ENCODE measurements around the gene OAF. TPM values are rescaled to one million over a fixed set of nuclear protein-coding genes. Genes with fewer than 3 reads are reported as not detected.
"Not testable (repeated sequence)": the region's sequence is repeated elsewhere in the genome, so short reads cannot be mapped to it uniquely, and the experiment has no call there.

The OAF gene
- polyA plus RNA-seq, 1 donor, result 195 TPM

- Histone ChIP-seq H3K27me3 (ENCODE audit: control insufficient read depth, insufficient read depth, low read length) (no peaks in the 10 kb centered on the region), H3K36me3 (ENCODE audit: control insufficient read depth, insufficient read depth, low read length) (no peaks in the 10 kb centered on the region), H3K4me3 (ENCODE audit: low read length) (no peak overlapping the region), H3K9me3 (ENCODE audit: control insufficient read depth, low read depth, low read length) (no peaks in the 10 kb centered on the region), H3K27ac (ENCODE audit: low read length) (no peak overlapping the region), H3K4me1 (ENCODE audit: control insufficient read depth, insufficient read depth, low read length) (no peaks in the 10 kb centered on the region)
- DNase-seq, result no peak
- no CpG with 5 or more reads among the region's 5 CpGs for WGBS (ENCODE audit: insufficient coverage, low lambda C conversion rate)
Measured at GRCh38 chr11:120271672-120272071, 60.8 kb downstream of the OAF start.

DNA sequence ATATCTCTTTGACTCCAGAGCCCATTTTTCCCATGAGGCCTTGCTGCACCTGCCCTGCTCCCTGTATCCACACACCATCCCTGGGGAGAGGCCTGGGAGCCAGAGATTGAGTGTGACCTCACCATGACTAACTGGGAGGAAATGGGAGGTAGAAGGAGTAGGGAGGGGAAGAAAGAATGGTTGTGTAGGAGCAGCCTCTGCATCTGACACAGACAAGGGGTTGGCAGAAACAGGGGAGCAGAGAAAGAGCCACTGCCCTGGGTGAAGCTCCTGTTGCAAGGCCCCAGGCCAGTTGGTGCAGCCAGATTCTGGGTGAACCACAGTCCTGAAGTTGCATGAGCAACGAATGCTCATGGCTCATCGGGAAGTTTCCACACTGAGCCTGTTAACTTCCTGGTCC lies 61.5 kb downstream of the OAF start:
- Histone ChIP-seq H3K4me3 (ENCODE audit: low read length) (no peak overlapping the region), H3K27ac (ENCODE audit: low read length) (no peak overlapping the region), H3K4me1 (ENCODE audit: control insufficient read depth, insufficient read depth, low read length) (no peaks in the 10 kb centered on the region), H3K36me3 (ENCODE audit: control insufficient read depth, insufficient read depth, low read length) (no peaks in the 10 kb centered on the region), H3K27me3 (ENCODE audit: control insufficient read depth, insufficient read depth, low read length) (no peaks in the 10 kb centered on the region), H3K9me3 (ENCODE audit: control insufficient read depth, low read depth, low read length) (no peaks in the 10 kb centered on the region)
- no peak for DNase-seq
- WGBS (ENCODE audit: insufficient coverage, low lambda C conversion rate), result no CpG with 5 or more reads among the region's 2 CpGs

GRCh38 chr11:120273432-120273831 lies 62.6 kb downstream of the OAF start:
- H3K4me3 ChIP-seq (ENCODE audit: low read length), result no peak overlapping the region
- H3K4me1 ChIP-seq (ENCODE audit: control insufficient read depth, insufficient read depth, low read length), result no peaks in the 10 kb centered on the region
- WGBS (ENCODE audit: insufficient coverage, low lambda C conversion rate), result no CpG with 5 or more reads among the region's 2 CpGs
- no peak overlapping the region for H3K27ac ChIP-seq (ENCODE audit: low read length)
- H3K9me3 ChIP-seq (ENCODE audit: control insufficient read depth, low read depth, low read length), result no peaks in the 10 kb centered on the region
- no peaks in the 10 kb centered on the region for H3K36me3 ChIP-seq (ENCODE audit: control insufficient read depth, insufficient read depth, low read length)
- no peak for DNase-seq
- H3K27me3 ChIP-seq (ENCODE audit: control insufficient read depth, insufficient read depth, low read length), result no peaks in the 10 kb centered on the region

DNA sequence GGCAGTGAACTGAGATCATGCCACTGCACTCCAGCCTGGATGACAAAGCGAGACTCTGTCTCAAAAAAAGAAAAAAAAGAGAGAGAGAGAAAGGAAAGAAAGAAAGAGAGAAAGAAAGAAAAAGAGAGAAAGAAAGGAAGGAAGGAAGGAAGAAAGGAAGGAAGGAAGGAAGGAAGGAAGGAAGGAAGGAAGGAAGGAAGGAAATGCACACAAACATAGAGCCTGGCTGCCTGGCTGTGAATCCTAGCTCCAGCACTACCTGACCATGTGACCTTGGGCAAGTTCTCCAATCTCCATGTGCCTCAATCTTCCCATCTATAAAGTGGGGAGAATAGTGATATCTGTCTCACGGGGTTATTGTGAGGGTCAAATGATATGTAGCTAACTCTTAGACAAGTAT lies 63.1 kb downstream of the OAF start:
- 100% methylated on average over 1 of the region's 2 CpGs for WGBS (ENCODE audit: insufficient coverage, low lambda C conversion rate)
- H3K9me3 ChIP-seq (ENCODE audit: control insufficient read depth, low read depth, low read length); DNase-seq; H3K36me3 ChIP-seq (ENCODE audit: control insufficient read depth, insufficient read depth, low read length); H3K4me3 ChIP-seq (ENCODE audit: low read length); H3K27me3 ChIP-seq (ENCODE audit: control insufficient read depth, insufficient read depth, low read length); H3K4me1 ChIP-seq (ENCODE audit: control insufficient read depth, insufficient read depth, low read length); H3K27ac ChIP-seq (ENCODE audit: low read length): not testable (repeated sequence)

DNA sequence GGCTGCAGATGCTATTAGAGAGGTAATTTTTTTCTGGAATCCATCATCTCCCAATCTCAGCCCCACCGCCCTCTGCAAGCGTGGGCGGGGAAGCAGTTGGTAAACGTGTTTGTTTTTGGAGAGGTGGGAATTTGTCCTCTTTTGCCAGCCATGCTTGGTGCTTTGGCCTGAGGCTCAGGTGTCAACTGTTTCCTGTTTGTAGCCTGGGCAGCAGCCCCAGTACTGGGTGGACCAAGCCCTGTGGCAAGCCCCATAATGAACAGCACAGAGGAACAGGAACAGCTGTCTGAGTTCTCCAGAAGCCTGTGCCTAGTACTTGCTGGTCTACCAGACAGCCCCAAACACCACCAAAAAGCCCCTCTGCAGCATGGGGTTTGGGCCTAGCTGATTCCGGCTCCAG lies 68.7 kb downstream of the OAF start:
- DNase-seq, result no peak
- Histone ChIP-seq H3K27me3 (ENCODE audit: control insufficient read depth, insufficient read depth, low read length) (no peaks in the 10 kb centered on the region), H3K4me1 (ENCODE audit: control insufficient read depth, insufficient read depth, low read length) (no peaks in the 10 kb centered on the region), H3K27ac (ENCODE audit: low read length) (no peak overlapping the region), H3K9me3 (ENCODE audit: control insufficient read depth, low read depth, low read length) (no peaks in the 10 kb centered on the region), H3K36me3 (ENCODE audit: control insufficient read depth, insufficient read depth, low read length) (no peaks in the 10 kb centered on the region), H3K4me3 (ENCODE audit: low read length) (no peak overlapping the region)
- WGBS (ENCODE audit: insufficient coverage, low lambda C conversion rate), result no CpG with 5 or more reads among the region's 5 CpGs

Other genes with a start within 250 kb of the OAF start
- 1.8 TPM for gene TRIM29, start 72.9 kb upstream of the OAF start, polyA plus RNA-seq
- 1.5 TPM for gene POU2F3, start 29.1 kb downstream of the OAF start, polyA plus RNA-seq
- gene TLCD5, start 114.3 kb downstream of the OAF start, polyA plus RNA-seq, result 5.4 TPM
- 54.9 TPM for gene ARHGEF12, start 125.4 kb downstream of the OAF start, polyA plus RNA-seq